Kidney epithelial cell (primary cell): Measurements from ENCODE around the gene DUOXA2. TPM values are rescaled to one million over a fixed set of nuclear protein-coding genes. Genes with fewer than 3 reads are reported as not detected.

Experiments used
- DNase-seq: peaks from one replicate; pipeline ENCODE4 v3.0.0-alpha.2; 2010; ENCODE audit warnings: low read depth
- H3K27me3 ChIP-seq: 2 replicates; pipeline ENCODE4 v1.6.0; 2011; ENCODE audit warnings: low read length; ENCODE audit not compliant: control insufficient read depth, insufficient read depth
- H3K36me3 ChIP-seq: 2 replicates; pipeline ENCODE4 v1.5.1; 2011; ENCODE audit warnings: low read length; ENCODE audit not compliant: control insufficient read depth, insufficient read depth
- H3K4me3 ChIP-seq: 2 replicates; pipeline ENCODE4 v1.5.1; 2011; ENCODE audit warnings: low read depth, mild to moderate bottlenecking, control low read depth, low read length
- total RNA-seq: library from RNA; depleted of rRNA; stranded (reverse); fragments of >200 nt; gene quantifications from 2 replicates; pipeline ENCODE4 v1.2.3, GENCODE V29; 2015
- TF ChIP-seq, protein P1 (sequence below): IDR thresholded peaks from 2 replicates; pipeline ENCODE4 v1.5.1; 2011; ENCODE audit warnings: mild to moderate bottlenecking, moderate library complexity, low read length, control low read depth, inconsistent platforms; ENCODE audit not compliant: insufficient read depth, poor library complexity, severe bottlenecking

Gene DUOXA2
- total RNA-seq, 1 donor from 2014 or later, result not detected

DNA sequence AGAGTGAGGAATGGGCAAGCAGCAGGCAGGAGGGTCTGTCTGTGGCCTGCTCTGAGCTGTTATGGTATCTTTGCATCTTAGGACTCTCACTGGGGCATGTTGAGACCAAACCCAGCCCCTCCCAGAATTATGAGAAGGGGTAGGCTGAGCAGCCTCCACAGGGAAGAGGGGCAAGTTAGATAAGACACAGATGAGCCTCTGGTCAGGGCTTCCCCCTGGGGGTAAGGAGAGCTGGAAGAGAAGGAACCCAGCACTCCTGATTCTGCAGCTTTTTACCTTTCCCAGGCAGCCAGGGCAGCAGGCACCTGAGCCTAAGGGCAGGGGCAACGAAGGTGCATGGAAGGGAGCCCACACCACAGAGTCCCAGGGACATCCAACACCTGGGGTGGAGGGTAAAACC is 34.9 kb downstream of the DUOXA2 start:
- TF ChIP-seq, protein P1, sequence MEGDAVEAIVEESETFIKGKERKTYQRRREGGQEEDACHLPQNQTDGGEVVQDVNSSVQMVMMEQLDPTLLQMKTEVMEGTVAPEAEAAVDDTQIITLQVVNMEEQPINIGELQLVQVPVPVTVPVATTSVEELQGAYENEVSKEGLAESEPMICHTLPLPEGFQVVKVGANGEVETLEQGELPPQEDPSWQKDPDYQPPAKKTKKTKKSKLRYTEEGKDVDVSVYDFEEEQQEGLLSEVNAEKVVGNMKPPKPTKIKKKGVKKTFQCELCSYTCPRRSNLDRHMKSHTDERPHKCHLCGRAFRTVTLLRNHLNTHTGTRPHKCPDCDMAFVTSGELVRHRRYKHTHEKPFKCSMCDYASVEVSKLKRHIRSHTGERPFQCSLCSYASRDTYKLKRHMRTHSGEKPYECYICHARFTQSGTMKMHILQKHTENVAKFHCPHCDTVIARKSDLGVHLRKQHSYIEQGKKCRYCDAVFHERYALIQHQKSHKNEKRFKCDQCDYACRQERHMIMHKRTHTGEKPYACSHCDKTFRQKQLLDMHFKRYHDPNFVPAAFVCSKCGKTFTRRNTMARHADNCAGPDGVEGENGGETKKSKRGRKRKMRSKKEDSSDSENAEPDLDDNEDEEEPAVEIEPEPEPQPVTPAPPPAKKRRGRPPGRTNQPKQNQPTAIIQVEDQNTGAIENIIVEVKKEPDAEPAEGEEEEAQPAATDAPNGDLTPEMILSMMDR, result no peak
- H3K36me3 ChIP-seq, result no peaks in the 10 kb centered on the region
- no peak for DNase-seq
- H3K4me3 ChIP-seq, result no peak overlapping the region
- peaks cover 4% of the 10 kb centered on the region for H3K27me3 ChIP-seq

- Histone ChIP-seq H3K36me3 (no peaks in the 10 kb centered on the region), H3K4me3 (no peak overlapping the region), H3K27me3 (no peaks in the 10 kb centered on the region)
- DNase-seq, result no peak
- TF ChIP-seq, protein P1, result no peak
Measured at GRCh38 chr15:45150481-45150880, 36.4 kb downstream of the DUOXA2 start.

- H3K27me3 ChIP-seq, result no peaks in the 10 kb centered on the region
- H3K4me3 ChIP-seq, result no peak overlapping the region
- no peak for DNase-seq
- no peaks in the 10 kb centered on the region for H3K36me3 ChIP-seq
- TF ChIP-seq, protein P1, result no peak
Measured at GRCh38 chr15:45150997-45151396, 36.9 kb downstream of the DUOXA2 start.

GRCh38 chr15:45151998-45152828 is 38.1 kb downstream of the DUOXA2 start:
- Histone ChIP-seq H3K36me3 (no peaks in the 10 kb centered on the region), H3K27me3 (no peaks in the 10 kb centered on the region), H3K4me3 (no peak overlapping the region)
- TF ChIP-seq, protein P1, result no peak
- DNase-seq, result no peak

DNA sequence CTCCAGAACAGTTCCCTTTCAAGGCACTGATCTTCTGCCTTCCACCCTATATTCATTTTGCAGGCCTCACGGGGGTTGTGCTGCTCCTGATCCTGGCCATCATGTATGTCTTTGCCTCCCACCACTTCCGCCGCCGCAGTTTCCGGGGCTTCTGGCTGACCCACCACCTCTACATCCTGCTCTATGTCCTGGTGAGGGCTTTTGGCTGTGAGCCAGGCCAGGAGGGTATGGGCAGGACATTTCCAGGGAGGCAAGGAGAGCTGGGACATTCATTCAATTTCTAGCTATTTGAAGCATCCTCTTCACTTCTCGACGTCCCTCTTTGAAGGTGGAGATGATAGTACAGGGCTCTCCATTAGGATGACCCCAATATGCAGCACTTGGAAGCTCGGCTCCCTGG is 41.6 kb downstream of the DUOXA2 start:
- H3K27me3 ChIP-seq, result no peaks in the 10 kb centered on the region
- TF ChIP-seq, protein P1, result no peak

DNA sequence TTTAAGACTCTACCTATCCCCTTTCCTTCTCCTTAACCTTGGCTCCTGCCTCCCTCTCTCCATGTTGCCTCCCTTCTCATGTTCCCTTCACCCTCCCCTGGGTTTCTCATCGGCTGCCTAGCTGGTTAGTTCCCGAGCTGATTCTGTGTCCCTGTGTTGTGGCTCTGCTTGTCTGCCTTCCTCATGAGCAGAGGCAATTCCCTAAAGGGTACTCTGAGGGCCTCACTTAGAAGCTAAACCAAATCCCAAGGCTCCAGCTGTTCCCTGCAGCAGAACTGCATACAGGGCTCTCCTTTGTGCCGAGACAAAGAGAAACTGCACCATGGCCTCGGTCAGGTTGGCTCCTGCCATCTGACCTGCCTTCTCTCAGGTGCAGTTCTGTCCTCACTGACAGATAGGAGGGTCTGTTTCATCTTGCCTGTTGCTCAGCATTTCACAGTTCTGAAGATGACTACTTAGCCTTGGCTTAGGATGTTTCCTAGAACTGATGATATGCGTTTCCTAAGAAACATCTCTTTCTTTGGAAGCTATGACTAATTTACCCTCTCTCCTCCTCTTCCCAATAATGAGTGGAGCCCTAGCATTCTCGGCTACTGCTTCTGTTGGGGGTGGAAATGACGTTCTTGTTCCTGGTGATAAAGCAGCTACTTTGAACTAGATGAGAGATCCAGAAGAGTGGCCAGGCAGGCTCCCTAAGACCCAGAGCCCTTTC is 42.8 kb downstream of the DUOXA2 start:
- Histone ChIP-seq H3K4me3 (no peak overlapping the region), H3K36me3 (no peaks in the 10 kb centered on the region), H3K27me3 (no peaks in the 10 kb centered on the region)
- DNase-seq, result no peak
- TF ChIP-seq, protein P1, result no peak

More for the DNA sequence above, 41.6 kb downstream of the DUOXA2 start:
- Histone ChIP-seq H3K36me3 (no peaks in the 10 kb centered on the region), H3K4me3 (no peak overlapping the region)
- no peak for DNase-seq
